Activated CD4-positive, CD25-positive, alpha-beta regulatory T cell treated with anti-CD3 and anti-CD28 coated beads, Interleukin-2, amount 50 U/mL, for 16 hours (primary cell): ENCODE results near the gene SCG2.

ENCODE experiments used
- DNase-seq: peaks from one replicate; pipeline ENCODE4 v3.0.0-alpha.2; 2020; ENCODE audit warnings: low read depth, low spot score

SCG2 gene, protein sequence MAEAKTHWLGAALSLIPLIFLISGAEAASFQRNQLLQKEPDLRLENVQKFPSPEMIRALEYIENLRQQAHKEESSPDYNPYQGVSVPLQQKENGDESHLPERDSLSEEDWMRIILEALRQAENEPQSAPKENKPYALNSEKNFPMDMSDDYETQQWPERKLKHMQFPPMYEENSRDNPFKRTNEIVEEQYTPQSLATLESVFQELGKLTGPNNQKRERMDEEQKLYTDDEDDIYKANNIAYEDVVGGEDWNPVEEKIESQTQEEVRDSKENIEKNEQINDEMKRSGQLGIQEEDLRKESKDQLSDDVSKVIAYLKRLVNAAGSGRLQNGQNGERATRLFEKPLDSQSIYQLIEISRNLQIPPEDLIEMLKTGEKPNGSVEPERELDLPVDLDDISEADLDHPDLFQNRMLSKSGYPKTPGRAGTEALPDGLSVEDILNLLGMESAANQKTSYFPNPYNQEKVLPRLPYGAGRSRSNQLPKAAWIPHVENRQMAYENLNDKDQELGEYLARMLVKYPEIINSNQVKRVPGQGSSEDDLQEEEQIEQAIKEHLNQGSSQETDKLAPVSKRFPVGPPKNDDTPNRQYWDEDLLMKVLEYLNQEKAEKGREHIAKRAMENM

DNA sequence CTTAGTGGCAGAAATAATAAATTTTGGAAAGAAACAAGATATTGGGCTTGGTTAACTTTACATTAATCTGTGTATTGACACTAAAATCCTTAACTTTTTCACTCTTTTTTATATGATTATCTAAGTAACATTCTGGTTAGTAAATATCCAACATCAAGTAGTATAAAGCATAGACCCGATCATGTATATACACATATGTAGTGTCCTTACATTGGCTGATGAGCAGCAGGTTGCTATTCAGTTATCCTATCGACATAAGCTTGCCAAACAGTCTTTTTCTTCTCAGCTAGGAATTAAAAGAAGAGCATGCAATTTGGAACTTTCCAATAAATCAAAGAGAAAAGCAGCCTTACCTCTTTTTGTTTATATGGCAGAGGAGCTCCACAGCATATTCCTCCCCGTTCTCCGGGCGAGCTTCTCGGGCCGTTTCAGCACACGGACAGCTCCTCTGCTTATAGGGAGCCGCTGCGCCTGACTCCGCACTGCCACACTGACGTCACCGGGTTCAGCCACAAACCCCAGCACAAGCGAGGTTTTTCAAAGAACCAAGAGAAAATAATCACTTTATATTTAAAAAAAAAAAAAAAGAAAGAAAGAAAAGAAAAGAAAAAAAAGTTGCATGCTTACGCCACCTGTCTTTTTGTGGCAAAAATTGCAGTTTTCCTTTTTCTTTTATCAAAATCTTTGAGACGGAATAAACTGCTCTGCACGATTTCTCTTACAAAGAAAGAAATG lies at the start of gene SCG2:
Gene SCG2 (minus strand): TSS at position 430 of the 735 bp plus-strand sequence. CDS start 3,079 bp downstream, outside the sequence.
- no peak for DNase-seq

DNA sequence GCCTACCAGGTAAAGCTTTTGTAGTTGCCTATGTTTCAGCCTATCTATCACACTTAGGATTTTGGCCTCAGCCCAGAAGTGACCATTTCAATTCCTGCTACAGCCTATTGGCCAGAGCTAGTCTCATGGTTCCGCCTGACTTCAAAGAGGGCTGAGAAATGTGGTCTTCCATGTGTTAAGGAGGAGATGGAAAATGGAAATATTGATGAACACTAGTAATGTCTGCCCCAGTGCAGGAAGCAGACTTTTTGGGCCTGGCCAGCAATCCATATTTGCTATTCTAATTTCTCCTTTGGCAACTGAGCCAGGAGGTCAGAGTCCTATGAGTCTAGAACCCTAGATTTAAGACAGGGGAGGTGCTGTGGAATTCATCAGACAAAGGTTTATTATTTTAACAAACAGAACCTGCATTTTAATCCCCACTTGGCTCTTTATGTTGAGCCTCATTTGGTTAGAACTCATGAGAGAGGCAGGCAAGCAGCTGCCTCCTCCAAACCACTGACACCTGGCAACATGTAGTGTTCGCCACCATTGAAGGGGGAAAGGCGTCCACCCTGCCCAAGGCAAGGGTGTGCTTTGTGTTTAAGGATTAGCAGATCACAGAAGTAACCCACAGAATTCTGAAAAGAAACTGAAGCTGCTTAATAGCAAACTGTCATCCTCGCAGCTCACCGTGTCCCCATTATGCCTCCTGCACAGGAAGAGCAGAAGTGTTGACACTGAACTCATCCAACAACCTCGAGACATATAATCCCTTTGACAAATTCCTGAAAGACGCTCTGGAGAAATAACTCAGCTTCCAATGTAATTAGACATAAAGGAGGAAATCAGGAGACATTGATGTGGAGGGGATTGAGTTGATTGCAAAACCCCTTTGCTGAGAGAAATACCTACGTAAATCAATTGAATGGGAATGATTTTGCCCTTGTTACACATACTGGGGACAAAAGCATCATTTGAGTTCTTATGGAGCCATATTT lies 47.7 kb upstream of the SCG2 start:
- no peak for DNase-seq

DNA sequence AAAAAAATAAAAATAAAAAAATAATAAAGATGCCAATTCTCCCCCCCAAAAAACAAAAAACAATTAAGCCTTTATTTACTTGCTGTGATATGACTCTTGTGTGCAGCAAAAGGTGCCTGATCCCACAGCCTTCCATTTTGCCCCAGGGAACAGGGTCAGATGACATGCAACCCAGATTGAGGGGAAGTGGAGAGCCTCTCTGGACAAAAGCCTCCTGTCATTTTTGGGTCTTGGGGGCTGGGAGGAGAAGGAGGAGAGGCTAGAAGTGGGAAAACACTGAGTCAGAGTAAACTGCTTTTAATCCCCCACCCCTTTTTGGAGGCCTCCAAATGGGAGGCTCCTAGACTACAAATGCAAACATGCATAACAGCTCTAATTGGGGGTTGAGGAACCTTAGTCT lies 46.6 kb upstream of the SCG2 start:
- DNase-seq: no peak

DNA sequence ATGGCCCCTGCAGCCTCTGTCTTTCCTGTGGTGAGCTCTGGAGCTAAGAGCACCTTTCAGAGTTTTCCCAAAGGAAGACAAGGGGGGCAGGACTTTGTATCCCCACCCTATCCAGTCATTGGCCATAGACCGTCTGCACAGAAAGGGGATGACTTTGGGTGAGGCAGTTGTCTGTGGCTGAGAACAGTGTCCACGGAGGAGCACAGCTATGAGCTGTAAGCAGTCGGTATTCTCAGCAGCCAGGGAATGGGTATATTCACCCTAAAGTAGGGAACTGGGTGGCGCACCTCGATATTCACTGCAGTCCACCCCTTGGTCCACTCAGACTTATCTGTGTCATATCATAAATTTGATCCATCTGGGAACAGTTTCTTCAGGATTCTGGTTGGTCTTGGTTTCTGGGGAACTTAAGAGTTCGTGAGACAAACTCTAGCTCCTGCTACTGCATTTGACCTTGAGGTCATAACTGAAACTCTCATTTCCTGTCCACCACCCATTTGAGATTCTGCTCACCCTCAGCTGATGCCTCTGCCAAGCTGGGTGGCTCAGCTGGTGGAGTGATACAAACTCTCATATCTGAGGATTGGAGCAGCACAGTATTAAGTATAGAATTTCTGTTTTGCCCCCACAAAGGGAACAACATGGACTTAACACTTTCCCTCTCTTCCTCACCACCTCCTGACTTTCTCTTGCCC lies 45.2 kb upstream of the SCG2 start:
- no peak for DNase-seq

DNA sequence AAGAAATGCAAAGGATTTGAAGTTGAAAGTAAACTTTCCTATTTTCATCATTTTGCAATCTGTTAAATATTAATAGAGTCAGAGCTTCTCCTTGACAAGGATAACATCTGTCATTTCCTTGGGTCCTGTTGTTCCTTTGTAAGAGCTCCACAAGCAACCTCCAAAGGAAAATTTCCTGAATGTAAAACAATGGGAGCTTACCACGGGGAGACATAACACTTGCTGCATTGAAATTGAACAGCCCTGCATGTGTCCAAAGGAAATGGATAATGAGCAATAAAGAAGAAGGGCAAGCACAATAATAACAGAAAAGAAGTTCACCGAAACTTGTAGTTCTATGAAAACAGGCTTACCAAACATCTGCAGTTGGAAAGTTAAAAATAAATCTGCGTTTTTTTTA lies 42.0 kb upstream of the SCG2 start:
- no peak for DNase-seq

DNA sequence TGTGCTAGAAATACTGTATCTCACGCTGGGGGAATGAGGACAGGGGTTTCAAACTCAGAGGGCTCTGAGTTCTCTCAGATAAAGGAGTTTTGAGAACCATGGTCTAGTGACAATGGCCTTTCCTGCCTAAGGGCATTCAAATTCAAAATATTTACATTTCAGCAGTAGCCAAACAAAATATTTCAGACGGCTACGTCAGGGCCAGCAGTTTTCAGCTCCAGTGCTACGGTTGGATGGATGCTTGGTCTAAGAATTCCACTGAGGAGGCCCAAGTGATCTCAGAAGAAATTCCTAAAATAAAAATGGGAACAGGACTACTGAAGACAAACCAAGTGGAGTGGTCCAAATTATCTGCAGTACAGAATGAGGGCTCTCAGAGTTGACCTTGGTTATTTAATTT lies 41.1 kb upstream of the SCG2 start:
- no peak for DNase-seq

DNA sequence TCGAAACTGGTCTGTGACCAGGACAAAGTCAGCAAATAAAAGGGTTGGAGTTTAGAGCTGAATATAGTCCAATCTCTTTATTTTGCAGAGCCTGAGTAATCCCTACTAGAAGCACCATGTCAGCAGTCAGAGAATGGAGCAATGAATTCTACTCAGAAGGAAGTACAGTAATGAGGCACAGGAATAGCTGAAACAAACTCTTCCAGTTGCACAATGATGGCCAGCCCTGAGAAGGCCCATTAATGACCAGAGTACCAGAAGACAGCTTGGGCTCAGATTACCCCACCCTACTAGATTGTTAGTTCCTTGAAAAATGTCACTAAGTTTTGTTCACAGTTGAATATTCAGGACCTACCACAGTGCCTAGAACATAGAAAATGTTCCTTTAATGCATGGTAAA lies 40.3 kb upstream of the SCG2 start:
- no peak for DNase-seq

DNA sequence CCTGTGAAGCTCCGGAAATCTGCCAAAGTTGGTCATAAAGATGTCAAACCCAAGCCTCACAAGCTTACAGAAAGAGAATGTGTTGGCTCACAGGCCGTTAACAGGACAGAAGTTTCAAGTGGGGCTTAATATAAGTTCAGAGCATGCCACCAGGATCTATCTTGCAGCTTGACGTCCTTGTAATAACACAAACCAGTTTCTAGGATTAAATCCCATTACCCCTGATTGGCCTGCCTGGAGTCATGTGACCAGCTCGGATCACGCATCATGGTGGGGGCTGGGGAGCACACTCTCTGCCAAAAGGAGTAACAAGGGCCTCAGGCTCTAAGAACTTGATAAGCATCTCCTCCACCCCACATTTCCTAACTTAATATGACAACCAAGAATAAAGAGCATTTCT lies 38.9 kb upstream of the SCG2 start:
- DNase-seq: no peak

DNA sequence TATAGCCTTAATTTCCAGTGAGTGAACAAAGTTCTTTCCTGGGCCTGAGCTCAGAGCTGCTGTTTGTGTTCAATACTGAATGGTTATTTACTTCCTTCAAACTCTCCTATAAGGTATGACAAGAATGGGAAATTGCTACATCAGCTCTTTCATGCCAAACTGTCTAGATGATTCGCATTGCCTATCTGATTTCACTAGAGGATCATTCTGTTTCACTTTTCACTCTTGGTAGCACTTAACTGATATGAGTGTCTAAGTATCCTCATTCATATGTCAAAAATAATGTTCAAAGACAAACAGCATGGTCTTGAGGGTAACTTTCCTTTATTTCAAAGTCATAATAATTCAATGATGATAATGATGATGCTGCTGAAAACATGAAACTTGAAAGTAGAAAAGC lies 32.9 kb upstream of the SCG2 start:
- no peak for DNase-seq

DNA sequence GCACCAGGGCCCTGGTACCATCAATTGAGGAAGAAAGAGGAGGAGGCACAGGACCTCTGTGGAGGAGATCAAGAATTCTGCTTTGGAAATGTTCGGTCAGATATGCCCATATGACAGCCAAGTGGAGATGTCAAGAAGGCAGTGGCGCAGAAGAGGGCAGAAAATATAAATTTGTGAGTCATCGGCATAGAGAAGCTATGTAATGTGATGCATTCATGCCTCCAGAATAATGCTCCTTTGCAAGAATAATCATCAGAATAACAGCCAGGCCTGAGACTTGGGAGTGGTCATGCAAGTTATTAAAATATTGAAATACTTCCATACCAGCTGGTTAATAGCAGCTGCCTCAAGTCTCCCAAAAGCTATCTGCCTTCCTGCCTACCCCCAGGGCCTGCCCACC lies 32.1 kb upstream of the SCG2 start:
- no peak for DNase-seq

DNA sequence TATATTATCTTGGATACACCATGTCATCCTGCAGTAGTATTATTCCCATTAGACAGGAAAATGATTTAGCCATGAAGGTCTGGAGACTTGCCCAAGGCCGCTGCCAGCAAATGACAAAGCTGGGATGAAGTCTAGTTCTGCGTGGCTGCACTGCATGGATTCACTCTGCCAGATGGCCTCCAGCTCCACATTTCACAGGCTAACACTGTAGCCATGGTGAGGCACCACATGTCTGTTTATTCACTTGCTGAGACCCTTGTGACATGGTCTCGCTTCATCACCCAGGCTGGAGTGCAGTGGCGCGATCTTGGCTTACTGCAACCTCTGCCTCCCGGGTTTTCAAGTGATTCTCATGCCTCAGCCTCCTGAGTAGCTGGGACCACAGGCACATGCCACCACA lies 31.5 kb upstream of the SCG2 start:
- DNase-seq: no peak

DNA sequence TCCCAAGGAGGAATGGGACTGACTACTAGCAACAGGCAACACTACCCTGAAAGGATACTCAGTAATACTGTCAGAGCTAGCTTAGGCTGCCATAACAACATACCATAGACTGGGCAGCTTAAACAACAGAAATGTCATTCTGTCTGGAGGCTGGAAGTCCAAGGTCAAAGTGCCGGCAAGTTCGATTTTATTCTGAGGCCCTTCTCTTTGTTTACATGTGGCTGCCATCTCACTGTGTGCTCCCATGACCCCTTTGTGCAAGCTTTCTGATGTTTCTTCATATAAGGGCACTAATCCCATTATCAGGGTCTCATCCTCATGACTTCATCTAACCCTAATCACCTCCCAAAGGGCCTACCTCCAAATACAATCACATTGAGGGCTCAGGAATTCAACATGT lies 30.7 kb upstream of the SCG2 start:
- no peak for DNase-seq

DNA sequence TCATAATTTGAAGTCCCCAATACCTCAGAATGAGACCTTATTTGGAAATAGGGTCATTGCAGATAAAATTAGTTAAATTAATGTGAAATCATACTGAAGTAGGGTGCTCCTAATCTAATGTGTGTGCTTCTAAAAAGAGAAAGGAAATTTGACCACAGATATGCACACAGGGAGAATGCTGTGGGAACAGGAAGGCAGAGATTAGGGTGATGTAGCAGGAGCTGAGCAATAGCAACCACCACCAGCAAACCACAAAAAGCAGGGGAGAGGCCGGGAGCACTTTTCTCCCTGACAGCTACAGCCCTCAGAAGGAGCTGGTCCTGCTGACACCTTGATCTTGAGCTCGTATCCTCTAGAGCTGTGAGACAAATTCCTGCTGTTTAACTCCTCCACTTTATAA lies 24.6 kb upstream of the SCG2 start:
- DNase-seq: no peak

DNA sequence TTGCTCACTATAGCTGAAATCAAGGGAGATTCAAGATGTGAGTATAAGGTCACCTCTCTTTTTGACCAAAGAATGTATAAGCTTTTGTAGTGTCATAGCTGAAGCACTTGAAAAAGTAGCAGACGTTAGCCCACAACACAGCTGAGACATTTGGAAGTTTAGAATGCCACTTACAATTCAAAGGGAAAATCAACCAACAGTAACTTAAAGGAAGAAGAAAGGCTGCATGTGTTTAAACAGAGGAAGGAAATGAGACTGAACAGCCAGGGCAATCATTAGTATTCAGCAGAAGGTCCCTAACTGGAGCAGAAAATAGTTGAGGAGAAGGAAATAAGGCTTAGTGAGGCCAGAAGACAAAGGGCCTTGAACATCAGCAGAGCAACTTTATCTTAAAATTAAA lies 23.5 kb upstream of the SCG2 start:
- DNase-seq: no peak

DNA sequence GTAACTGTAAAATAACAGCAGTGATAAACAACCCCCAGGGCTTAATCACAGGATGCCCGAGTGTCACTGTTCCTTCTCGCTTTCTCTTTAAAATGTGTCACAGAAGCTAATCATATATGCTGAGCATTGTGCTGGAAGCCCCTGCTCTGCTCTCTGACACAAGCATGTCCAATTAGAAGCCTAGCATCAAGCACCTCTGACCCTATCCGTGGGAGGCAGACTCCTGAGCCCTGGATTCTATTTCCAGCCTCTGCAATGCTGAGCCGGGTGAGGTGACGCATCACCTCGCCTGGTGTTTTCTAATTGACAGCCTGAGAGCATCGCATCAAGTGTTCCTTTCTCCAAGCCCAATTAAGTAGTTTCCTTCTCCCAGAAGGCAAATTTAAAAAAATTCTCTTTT lies 19.7 kb upstream of the SCG2 start:
- no peak for DNase-seq

DNA sequence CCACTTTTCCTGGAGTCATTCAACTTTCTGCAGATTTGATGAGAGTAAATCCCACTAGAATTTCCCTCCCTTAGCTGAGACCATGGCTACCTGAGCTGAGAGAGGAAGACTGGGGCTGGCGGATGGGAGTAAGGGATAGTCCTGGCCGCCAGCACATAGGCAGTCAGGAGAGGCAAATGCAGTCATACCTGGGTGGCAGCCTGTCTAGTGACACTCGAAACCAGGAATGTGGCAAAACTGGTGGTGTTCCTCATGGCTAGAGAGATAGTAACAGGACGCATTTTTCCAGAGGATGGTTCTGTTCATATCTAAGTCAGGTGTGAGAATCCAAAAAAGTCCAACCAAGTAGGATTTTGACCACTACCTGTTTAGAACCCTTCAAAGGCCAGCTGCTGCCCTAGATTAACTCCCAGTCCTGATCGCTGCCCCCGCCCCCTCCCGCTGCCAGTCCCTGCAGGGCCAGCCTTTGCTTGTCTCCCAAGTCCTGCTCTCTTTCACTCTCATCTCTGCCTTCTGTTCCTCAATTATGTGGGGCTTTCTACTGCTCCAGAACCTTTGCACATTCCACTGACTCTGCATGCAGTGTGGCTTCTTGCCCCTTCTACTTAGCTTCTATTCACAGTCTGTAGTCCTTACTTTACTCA lies 17.4 kb upstream of the SCG2 start:
- DNase-seq: no peak

DNA sequence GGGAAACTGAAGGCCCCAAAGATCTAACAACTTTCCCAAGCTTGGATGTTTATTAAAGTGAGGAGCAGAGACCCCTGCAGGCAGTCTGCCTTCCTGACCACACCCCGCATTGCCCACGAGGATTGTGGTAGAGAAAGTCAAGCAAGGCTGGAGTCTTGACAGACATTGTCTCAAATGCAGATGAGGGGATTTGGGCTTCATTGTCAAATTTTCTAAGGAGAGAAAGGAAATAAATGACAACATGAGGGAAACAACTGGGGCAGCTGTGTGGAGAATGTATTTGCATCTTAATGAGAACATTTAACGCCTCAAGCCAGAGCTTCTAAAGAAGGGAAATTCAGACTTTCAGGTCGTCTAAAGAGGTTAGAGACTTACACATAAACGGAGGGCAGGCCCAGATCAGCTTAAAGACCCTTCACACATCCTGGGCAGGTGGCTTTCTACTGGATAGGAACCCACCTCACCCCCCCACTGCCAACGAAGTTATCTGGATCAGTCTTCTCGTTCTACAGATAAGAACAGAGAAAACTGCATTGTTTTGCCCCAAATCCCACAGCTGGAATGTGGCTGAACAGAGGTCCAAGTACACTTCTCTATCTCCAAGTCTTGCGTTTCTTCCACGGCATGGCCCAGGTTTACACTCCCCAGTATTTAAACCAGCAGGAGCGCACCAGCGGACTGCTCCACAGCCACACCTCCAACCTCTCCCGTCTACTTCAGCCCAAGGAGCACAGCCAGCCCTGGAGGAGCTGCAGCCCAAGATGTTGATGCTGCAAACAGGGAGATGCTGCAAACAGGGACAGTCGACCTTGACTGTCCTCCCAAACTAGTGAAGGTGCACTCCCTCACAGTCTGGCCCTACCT lies 16.2 kb upstream of the SCG2 start:
- DNase-seq: no peak

DNA sequence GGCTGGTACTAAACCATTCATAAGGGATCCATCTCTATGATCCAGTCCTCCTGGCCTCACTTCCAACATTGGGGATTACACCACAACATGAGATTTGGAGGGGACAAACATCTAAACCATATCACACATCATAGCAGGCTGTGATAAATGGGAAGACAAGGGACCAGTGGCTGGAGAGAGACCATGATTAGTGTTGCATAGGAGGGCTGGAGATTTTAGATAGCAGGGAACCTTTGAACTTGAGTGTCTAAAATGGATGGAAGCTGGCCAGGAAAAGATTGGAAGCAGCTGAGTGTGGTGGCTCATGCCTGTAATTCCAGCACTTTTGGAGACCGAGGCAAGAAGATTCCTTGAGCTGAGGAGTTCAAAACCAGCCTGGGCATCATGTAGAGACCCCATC lies 12.4 kb upstream of the SCG2 start:
- DNase-seq: no peak
